Measurements from ENCODE around the gene MND1.
"Not testable (repeated sequence)": the region's sequence is repeated elsewhere in the genome, so short reads cannot be mapped to it uniquely, and the experiment has no call there.

MND1 gene

GRCh38 chr4:153452658-153453378 lies 108.3 kb downstream of the MND1 start:
- TF ChIP-seq ZNF274 (IDR thresholded peaks at IDR 0.05; ENCODE audit: low read depth, low read length), result no peak

GRCh38 chr4:153453402-153453801 lies 108.9 kb downstream of the MND1 start:
- no peak overlapping the region for H3K4me3 ChIP-seq (ENCODE audit: low read length)
- no peak for TF ChIP-seq ZNF274 (IDR thresholded peaks at IDR 0.05; ENCODE audit: low read depth, low read length)

More at GRCh38 chr4:153452658-153453378, 108.3 kb downstream of the MND1 start:
- H3K4me3 ChIP-seq (ENCODE audit: low read length), result no peak overlapping the region

GRCh38 chr4:153458969-153459368 lies 114.5 kb downstream of the MND1 start:
- H3K4me3 ChIP-seq (ENCODE audit: low read length), result no peak overlapping the region
- no peak for TF ChIP-seq ZNF274 (IDR thresholded peaks at IDR 0.05; ENCODE audit: low read depth, low read length)

DNA sequence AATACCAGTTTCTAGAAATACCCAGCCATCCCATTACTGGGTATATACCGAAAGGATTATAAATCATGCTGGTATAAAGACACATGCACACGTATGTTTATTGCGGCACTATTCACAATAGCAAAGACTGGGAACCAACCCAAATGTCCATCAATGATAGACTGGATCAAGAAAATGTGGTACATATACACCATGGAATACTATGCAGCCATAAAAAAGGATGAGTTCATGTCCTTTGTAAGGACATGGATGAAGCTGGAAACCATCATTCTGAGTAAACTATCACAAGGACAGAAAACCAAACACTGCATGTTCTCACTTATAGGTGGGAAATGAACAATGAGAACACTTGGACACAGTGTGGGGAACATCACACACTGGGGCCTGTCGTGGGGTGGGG lies 117.1 kb downstream of the MND1 start:
- H3K4me3 ChIP-seq (ENCODE audit: low read length), result not testable (repeated sequence)

- no peak overlapping the region for H3K4me3 ChIP-seq (ENCODE audit: low read length)
- no peak for TF ChIP-seq ZNF274 (IDR thresholded peaks at IDR 0.05; ENCODE audit: low read depth, low read length)
Observed at GRCh38 chr4:153464068-153464467, 119.6 kb downstream of the MND1 start.

All from GM08714 (cell line).